SK-N-DZ (cell line): ENCODE measurements around the gene HAP1.
A peak's percentile ranks its signal among the peaks of the same experiment; 100 is the strongest.

ENCODE experiments used
- DNase-seq: peaks from one replicate; pipeline ENCODE4 v3.0.0-alpha.2; 2015; ENCODE audit warnings: low spot score

HAP1 gene

GRCh38 chr17:41763327-41763726, 28.9 kb upstream of the HAP1 start:
- no peak for DNase-seq

- no peak for DNase-seq
Measured at GRCh38 chr17:41762841-41763240, 28.4 kb upstream of the HAP1 start.

GRCh38 chr17:41762391-41762790, 27.9 kb upstream of the HAP1 start:
- no peak for DNase-seq

- no peak for DNase-seq
Measured at GRCh38 chr17:41760878-41761277, 26.4 kb upstream of the HAP1 start.

- no peak for DNase-seq
Measured at GRCh38 chr17:41758601-41759000, 24.2 kb upstream of the HAP1 start.

- no peak for DNase-seq
Measured at GRCh38 chr17:41754066-41754465, 19.6 kb upstream of the HAP1 start.

- no peak for DNase-seq
Measured at GRCh38 chr17:41751288-41751687, 16.8 kb upstream of the HAP1 start.

GRCh38 chr17:41750862-41751261, 16.4 kb upstream of the HAP1 start:
- DNase-seq = no peak

- DNase-seq = no peak
Measured at GRCh38 chr17:41748275-41748674, 13.8 kb upstream of the HAP1 start.

GRCh38 chr17:41741709-41742108, 7.3 kb upstream of the HAP1 start:
- DNase-seq = no peak

GRCh38 chr17:41740506-41740905, 6.1 kb upstream of the HAP1 start:
- DNase-seq = no peak

- DNase-seq = no peak
Measured at GRCh38 chr17:41739661-41740352, 5.4 kb upstream of the HAP1 start.

- no peak for DNase-seq
Measured at GRCh38 chr17:41738801-41739112, 4.3 kb upstream of the HAP1 start.

- DNase-seq = peak; percentile 91
Measured at GRCh38 chr17:41738077-41738800, 3.8 kb upstream of the HAP1 start.

GRCh38 chr17:41737680-41738023, 3.2 kb upstream of the HAP1 start:
- DNase-seq = no peak

- no peak for DNase-seq
Measured at GRCh38 chr17:41736983-41737679, 2.7 kb upstream of the HAP1 start.

GRCh38 chr17:41735744-41736143, 1.3 kb upstream of the HAP1 start:
- no peak for DNase-seq

GRCh38 chr17:41734949-41735313, 488 bp upstream of the HAP1 start:
- DNase-seq = no peak

GRCh38 chr17:41733348-41734138, 900 bp downstream of the HAP1 start:
- DNase-seq = no peak

GRCh38 chr17:41731836-41732235, 2.6 kb downstream of the HAP1 start:
- no peak for DNase-seq

GRCh38 chr17:41730479-41730878, 4.0 kb downstream of the HAP1 start:
- DNase-seq = no peak

GRCh38 chr17:41728056-41728455, 6.4 kb downstream of the HAP1 start:
- no peak for DNase-seq
